HG03097 (cell line): ENCODE measurements around the gene TBCE.
"Not testable (repeated sequence)": the region's sequence is repeated elsewhere in the genome, so short reads cannot be mapped to it uniquely, and the experiment has no call there.

ENCODE experiments used
- ATAC-seq: cut with Tn5 transposase; IDR thresholded peaks from one replicate; pipeline ENCODE4 v1.9.1; 2021; ENCODE audit not compliant: unreplicated experiment, low FRiP score

Gene TBCE

GRCh38 chr1:235442788-235443429, 75.7 kb downstream of the TBCE start:
- no peak for ATAC-seq

GRCh38 chr1:235448616-235449015, 81.4 kb downstream of the TBCE start:
- ATAC-seq, result no peak

GRCh38 chr1:235450433-235450832, 83.2 kb downstream of the TBCE start:
- no peak for ATAC-seq

GRCh38 chr1:235450886-235451483, 83.8 kb downstream of the TBCE start:
- ATAC-seq, result no peak

GRCh38 chr1:235454021-235454420, 86.8 kb downstream of the TBCE start:
- no peak for ATAC-seq

- ATAC-seq, result no peak
Observed at GRCh38 chr1:235455097-235455496, 87.9 kb downstream of the TBCE start.

GRCh38 chr1:235455823-235456222, 88.6 kb downstream of the TBCE start:
- ATAC-seq, result no peak

- ATAC-seq, result not testable (repeated sequence)
Observed at GRCh38 chr1:235457856-235458255, 90.6 kb downstream of the TBCE start.

GRCh38 chr1:235460770-235461169, 93.5 kb downstream of the TBCE start:
- no peak for ATAC-seq

- ATAC-seq, result no peak
Observed at GRCh38 chr1:235461954-235462353, 94.7 kb downstream of the TBCE start.

- not testable (repeated sequence) for ATAC-seq
Observed at GRCh38 chr1:235462832-235463231, 95.6 kb downstream of the TBCE start.

- ATAC-seq, result no peak
Observed at GRCh38 chr1:235465066-235465465, 97.8 kb downstream of the TBCE start.

- ATAC-seq, result no peak
Observed at GRCh38 chr1:235468004-235468403, 100.8 kb downstream of the TBCE start.

- ATAC-seq, result no peak
Observed at GRCh38 chr1:235468970-235469369, 101.7 kb downstream of the TBCE start.

GRCh38 chr1:235469897-235470296, 102.7 kb downstream of the TBCE start:
- ATAC-seq, result not testable (repeated sequence)

- no peak for ATAC-seq
Observed at GRCh38 chr1:235470741-235471439, 103.7 kb downstream of the TBCE start.

- ATAC-seq, result no peak
Observed at GRCh38 chr1:235473806-235474205, 106.6 kb downstream of the TBCE start.

GRCh38 chr1:235483090-235483489, 115.9 kb downstream of the TBCE start:
- no peak for ATAC-seq

GRCh38 chr1:235485558-235485957, 118.3 kb downstream of the TBCE start:
- no peak for ATAC-seq

- no peak for ATAC-seq
Observed at GRCh38 chr1:235486321-235486720, 119.1 kb downstream of the TBCE start.

- no peak for ATAC-seq
Observed at GRCh38 chr1:235491644-235492043, 124.4 kb downstream of the TBCE start.

GRCh38 chr1:235494531-235494930, 127.3 kb downstream of the TBCE start:
- ATAC-seq, result no peak
